BE2C (cell line): ENCODE measurements around the gene GAMT.

ENCODE experiments used
- DNase-seq: peaks from one replicate; pipeline ENCODE4 v3.0.0-alpha.2; 2020
- H3K27me3 ChIP-seq: fragments of 250-450 bp; sonication (Bioruptor Pico); 2 replicates; pipeline ENCODE4 v1.5.1; 2020; ENCODE audit warnings: mild to moderate bottlenecking
- H3K36me3 ChIP-seq: fragments of 250-450 bp; sonication (Bioruptor Pico); 2 replicates; pipeline ENCODE4 v1.5.1; 2020; ENCODE audit warnings: mild to moderate bottlenecking
- H3K4me1 ChIP-seq: fragments of 250-450 bp; sonication (Bioruptor Pico); 2 replicates; pipeline ENCODE4 v1.5.1; 2020
- H3K4me3 ChIP-seq: 2 replicates; pipeline ENCODE4 v1.5.1; 2011; ENCODE audit warnings: low read depth, low read length
- H3K9me3 ChIP-seq: fragments of 250-450 bp; sonication (Bioruptor Pico); 2 replicates; pipeline ENCODE4 v1.5.1; 2020
- TF ChIP-seq, protein P1 (sequence below): IDR thresholded peaks from 2 replicates; pipeline ENCODE4 v1.5.1; 2012; ENCODE audit warnings: mild to moderate bottlenecking, low read depth, low read length

Gene GAMT

DNA sequence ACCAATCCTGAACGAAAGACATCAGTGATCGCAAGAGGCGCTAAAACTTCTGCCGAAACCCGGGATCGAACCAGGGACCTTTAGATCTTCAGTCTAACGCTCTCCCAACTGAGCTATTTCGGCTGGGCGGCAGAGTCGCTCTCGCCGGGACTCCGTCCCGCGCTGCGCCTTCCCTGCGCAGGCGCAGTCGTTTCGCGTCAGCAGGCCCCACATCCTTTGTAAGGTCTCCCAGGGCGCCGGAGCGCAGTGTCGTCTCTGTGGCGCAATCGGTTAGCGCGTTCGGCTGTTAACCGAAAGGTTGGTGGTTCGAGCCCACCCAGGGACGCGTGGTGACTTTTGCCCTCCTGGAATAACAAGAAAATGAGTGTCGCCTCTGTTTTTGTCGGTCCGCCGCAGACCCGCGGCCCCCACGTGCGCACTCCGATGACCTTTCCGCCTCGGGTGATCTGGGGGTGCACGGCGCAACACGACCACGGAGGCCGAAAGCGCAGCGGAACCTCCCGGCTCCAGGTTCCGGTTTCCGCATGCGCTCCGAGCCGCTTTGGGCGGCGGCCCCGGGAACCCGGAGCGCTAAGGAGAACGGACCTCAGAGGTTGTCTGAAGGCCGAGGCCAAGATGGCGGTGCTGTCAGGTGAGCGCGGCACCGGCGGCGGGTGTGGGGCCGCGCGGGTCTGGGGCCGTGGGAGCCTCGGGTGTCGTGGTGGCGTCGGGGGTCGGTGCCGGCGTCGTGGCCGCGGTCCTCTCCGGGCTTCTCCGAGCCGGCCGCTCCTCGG is 17.8 kb downstream of the GAMT start, which contains the start of gene NDUFS7:
Gene NDUFS7, plus strand, starts transcription at position 596 of the 773 bp plus-strand sequence. Its CDS starts 20 bp downstream, at position 616.
- H3K4me3 ChIP-seq = peak within 1 kb of the TSS; percentile 78

DNA sequence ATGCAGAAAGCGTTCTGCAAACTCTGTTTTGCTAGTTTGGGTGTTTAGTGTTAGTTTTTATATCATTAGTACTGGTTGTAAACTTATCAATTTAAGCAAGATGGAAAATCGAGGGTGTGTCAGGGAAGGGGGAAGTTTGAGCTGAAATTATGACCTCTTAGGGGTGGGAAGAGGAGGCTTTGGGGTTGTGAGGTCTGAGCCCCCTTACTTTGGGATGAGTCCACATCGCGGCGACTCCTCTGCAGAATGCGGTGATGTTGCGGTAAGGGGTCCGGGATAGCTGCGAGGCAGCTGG is 18.4 kb downstream of the GAMT start:
- Histone ChIP-seq H3K27me3 (no peaks in the 10 kb centered on the region), H3K4me3 (no peak overlapping the region), H3K9me3 (no peaks in the 10 kb centered on the region), H3K36me3 (peaks cover 6% of the 10 kb centered on the region), H3K4me1 (no peaks in the 10 kb centered on the region)
- DNase-seq = no peak
- TF ChIP-seq, protein P1, sequence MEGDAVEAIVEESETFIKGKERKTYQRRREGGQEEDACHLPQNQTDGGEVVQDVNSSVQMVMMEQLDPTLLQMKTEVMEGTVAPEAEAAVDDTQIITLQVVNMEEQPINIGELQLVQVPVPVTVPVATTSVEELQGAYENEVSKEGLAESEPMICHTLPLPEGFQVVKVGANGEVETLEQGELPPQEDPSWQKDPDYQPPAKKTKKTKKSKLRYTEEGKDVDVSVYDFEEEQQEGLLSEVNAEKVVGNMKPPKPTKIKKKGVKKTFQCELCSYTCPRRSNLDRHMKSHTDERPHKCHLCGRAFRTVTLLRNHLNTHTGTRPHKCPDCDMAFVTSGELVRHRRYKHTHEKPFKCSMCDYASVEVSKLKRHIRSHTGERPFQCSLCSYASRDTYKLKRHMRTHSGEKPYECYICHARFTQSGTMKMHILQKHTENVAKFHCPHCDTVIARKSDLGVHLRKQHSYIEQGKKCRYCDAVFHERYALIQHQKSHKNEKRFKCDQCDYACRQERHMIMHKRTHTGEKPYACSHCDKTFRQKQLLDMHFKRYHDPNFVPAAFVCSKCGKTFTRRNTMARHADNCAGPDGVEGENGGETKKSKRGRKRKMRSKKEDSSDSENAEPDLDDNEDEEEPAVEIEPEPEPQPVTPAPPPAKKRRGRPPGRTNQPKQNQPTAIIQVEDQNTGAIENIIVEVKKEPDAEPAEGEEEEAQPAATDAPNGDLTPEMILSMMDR = no peak

More for the DNA sequence above, 17.8 kb downstream of the GAMT start, which contains the start of gene NDUFS7:
- DNase-seq = peak; percentile 92
- H3K4me1 ChIP-seq = no peaks in the 10 kb centered on the region
- H3K9me3 ChIP-seq = no peaks in the 10 kb centered on the region
- H3K27me3 ChIP-seq = no peaks in the 10 kb centered on the region
- TF ChIP-seq, protein P1 = peak; percentile 16; the same call in 1 of the 2 replicates
- peaks cover 11% of the 10 kb centered on the region for H3K36me3 ChIP-seq

DNA sequence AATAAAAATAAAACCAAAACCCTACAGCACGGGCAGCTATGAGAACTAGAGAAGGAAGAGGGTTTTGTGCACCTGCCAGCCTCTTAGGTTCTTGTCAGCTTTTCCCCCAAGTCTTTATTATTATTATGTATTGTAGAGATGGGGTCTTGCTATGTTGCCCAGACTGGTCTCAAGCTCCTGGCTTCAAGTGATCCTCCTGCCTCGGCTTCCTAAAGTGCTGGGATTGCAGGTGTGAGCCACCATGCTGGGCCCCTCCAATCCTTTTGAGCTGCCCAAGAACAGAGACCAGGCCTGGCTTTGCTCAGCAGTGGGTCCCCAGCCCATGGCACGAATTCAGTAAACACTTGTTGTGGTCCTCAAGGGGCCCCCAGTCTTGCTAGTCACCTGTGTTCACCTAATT is 19.1 kb downstream of the GAMT start:
- Histone ChIP-seq H3K4me3 (no peak overlapping the region), H3K36me3 (peaks cover 12% of the 10 kb centered on the region), H3K27me3 (no peaks in the 10 kb centered on the region), H3K9me3 (no peaks in the 10 kb centered on the region), H3K4me1 (no peaks in the 10 kb centered on the region)
- no peak for DNase-seq
- TF ChIP-seq, protein P1 = no peak

DNA sequence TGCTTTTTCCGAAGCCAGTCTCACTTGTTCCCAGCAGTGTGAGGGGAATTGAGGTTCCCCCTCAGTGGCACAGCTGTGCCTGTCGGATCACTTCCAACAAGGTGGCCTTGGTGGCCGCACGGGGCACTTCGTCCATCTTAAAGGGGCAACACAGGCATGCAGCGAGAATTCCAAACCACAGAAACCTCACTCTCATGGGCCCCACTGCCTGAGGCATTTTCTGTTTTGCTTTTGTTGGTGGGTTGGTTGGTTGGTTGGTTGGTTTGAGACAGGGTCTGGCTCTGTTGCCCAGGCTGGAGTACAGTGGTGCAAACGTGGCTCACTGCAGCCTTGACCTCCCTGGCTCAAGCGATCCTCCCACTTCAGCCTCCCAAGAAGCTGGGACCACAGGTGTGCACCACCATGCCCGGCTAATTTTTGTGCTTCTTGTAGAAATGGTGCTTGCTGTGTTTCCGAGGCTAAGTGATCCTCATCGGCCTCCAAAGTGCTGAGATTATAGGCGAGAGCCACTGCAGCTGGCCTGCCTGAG is 21.3 kb downstream of the GAMT start:
- Histone ChIP-seq H3K36me3 (peaks cover 16% of the 10 kb centered on the region), H3K4me3 (no peak overlapping the region), H3K9me3 (no peaks in the 10 kb centered on the region), H3K4me1 (no peaks in the 10 kb centered on the region), H3K27me3 (no peaks in the 10 kb centered on the region)
- TF ChIP-seq, protein P1 = no peak
- DNase-seq = no peak

DNA sequence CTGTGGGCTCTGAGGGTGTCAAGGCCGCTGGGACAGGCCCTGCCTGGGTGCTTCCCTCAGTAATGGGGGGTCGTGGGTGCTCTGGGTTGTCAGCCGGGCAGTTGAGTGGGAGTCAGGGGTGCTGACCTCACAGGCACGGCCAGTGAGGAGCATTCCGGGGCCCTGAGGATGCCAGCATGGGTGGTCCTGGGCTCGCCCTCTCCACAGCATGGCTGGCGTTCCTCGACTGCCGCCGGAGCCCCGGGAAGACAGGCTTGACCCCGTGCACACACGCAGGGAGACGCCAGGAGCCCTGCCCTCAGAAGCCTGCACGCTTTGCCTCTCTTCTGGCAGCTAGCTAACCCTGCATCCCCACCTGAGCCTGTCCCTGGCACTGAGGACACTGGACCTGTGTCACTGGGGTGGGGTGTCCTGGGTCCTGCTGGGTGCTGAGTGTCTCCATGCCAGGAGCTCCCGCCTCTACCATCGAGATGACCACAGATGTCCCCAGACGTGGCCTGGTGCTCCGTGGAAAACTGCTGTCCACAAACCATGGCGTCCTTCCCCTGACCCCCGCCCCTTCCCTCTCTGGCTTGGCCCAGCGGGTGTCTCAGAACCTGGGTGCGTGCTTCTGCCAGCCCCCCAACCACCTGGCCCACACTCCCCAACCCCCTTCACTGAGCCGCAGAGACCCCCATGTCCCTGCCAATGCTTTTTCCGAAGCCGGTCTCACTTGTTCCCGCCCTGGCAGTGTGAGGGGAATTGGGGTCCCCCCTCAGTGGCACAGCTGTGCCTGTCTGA is 22.0 kb downstream of the GAMT start:
- peaks cover 16% of the 10 kb centered on the region for H3K36me3 ChIP-seq
- no peaks in the 10 kb centered on the region for H3K9me3 ChIP-seq
- TF ChIP-seq, protein P1 = no peak
- H3K4me3 ChIP-seq = no peak overlapping the region
- no peaks in the 10 kb centered on the region for H3K27me3 ChIP-seq
- no peak for DNase-seq
- no peaks in the 10 kb centered on the region for H3K4me1 ChIP-seq
